Measurements from ENCODE around the gene GLOD5. TPM values are rescaled to one million over a fixed set of nuclear protein-coding genes. Genes with fewer than 3 reads are reported as not detected.

GLOD5 gene
- total RNA-seq, 1 donor from 2014 or later = not detected

DNA sequence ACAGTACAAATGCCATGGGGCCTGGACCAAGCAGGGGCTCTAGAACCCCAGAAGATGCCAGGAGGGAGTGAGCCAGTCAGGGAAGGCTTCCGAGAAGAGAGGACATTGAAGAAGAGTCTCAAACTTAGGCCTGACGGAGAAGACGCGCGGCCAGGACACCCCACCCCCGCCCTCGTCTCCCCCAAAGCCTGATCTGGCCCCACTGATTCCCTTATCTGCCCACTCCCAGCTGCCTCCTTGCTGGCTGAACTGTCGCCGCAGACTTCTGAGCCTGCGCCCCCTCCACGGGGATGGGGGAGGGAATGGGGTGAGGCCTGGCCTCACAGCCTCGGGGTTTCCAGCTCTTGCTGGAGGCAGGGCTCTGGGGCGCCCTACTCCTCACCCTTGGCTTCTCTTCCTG, 21.2 kb downstream of the GLOD5 start:
- Mint-ChIP-seq H3K36me3 (ENCODE audit: low read depth, unreplicated experiment) (no peaks in the 10 kb centered on the region), H3K4me1 (ENCODE audit: unreplicated experiment) (no peaks in the 10 kb centered on the region), H3K9me3 (ENCODE audit: unreplicated experiment) (no peaks in the 10 kb centered on the region), H3K27ac (ENCODE audit: unreplicated experiment) (no peak overlapping the region), H3K27me3 (ENCODE audit: unreplicated experiment) (peaks cover 4% of the 10 kb centered on the region), H3K4me3 (ENCODE audit: unreplicated experiment) (no peak overlapping the region)
- TF ChIP-seq, protein P1, sequence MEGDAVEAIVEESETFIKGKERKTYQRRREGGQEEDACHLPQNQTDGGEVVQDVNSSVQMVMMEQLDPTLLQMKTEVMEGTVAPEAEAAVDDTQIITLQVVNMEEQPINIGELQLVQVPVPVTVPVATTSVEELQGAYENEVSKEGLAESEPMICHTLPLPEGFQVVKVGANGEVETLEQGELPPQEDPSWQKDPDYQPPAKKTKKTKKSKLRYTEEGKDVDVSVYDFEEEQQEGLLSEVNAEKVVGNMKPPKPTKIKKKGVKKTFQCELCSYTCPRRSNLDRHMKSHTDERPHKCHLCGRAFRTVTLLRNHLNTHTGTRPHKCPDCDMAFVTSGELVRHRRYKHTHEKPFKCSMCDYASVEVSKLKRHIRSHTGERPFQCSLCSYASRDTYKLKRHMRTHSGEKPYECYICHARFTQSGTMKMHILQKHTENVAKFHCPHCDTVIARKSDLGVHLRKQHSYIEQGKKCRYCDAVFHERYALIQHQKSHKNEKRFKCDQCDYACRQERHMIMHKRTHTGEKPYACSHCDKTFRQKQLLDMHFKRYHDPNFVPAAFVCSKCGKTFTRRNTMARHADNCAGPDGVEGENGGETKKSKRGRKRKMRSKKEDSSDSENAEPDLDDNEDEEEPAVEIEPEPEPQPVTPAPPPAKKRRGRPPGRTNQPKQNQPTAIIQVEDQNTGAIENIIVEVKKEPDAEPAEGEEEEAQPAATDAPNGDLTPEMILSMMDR (IDR thresholded peaks at IDR 0.05; ENCODE audit: unreplicated experiment) = no peak
- DNase-seq (ENCODE audit: low spot score) = no peak

DNA sequence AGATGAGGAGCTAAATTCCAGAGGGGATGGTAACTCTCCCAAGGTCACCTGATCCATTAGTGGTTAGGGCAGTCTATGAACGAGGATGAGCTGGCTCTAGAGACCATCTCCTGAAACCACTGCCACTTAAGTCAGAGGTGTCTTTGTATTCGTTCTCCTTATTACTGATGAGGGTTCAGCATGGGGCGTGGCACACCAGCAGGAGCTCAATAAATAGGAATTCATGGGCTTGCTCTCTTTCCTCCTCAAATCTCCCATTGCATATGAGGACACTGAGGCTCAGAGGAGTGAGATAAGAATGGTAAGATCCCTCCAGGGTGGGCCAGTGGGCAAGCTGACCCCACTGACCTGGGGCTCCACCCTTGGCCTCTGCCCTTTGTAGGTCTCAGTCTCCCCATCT, 23.2 kb downstream of the GLOD5 start:
- Mint-ChIP-seq H3K36me3 (ENCODE audit: low read depth, unreplicated experiment) (no peaks in the 10 kb centered on the region), H3K27ac (ENCODE audit: unreplicated experiment) (no peak overlapping the region), H3K27me3 (ENCODE audit: unreplicated experiment) (peaks cover 4% of the 10 kb centered on the region), H3K4me3 (ENCODE audit: unreplicated experiment) (no peak overlapping the region), H3K4me1 (ENCODE audit: unreplicated experiment) (no peaks in the 10 kb centered on the region), H3K9me3 (ENCODE audit: unreplicated experiment) (no peaks in the 10 kb centered on the region)
- TF ChIP-seq, protein P1 (IDR thresholded peaks at IDR 0.05; ENCODE audit: unreplicated experiment) = no peak
- no peak for DNase-seq (ENCODE audit: low spot score)

DNA sequence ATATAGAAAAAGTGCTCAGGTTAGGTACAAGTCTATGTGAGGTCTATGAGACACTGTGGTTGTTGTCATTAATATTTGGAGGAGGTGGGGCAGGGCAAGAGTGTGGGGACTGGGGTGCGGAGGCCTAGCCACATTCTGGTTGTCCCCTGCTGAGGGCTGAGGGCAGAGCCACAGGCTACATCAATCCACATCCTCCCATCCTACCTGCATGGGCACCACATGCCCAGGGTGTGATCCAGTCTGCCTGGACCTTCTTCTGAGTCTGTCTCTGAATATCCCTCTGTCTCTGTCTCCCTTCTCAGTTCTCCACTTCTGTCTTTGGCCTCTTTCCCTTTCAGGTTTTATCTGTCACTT, 23.6 kb downstream of the GLOD5 start:
- H3K4me3 Mint-ChIP-seq (ENCODE audit: unreplicated experiment) = no peak overlapping the region
- peaks cover 4% of the 10 kb centered on the region for H3K27me3 Mint-ChIP-seq (ENCODE audit: unreplicated experiment)
- no peak for DNase-seq (ENCODE audit: low spot score)
- H3K9me3 Mint-ChIP-seq (ENCODE audit: unreplicated experiment) = no peaks in the 10 kb centered on the region
- no peaks in the 10 kb centered on the region for H3K36me3 Mint-ChIP-seq (ENCODE audit: low read depth, unreplicated experiment)
- H3K27ac Mint-ChIP-seq (ENCODE audit: unreplicated experiment) = peak overlapping the region; percentile 48
- no peaks in the 10 kb centered on the region for H3K4me1 Mint-ChIP-seq (ENCODE audit: unreplicated experiment)
- TF ChIP-seq, protein P1 (IDR thresholded peaks at IDR 0.05; ENCODE audit: unreplicated experiment) = no peak

DNA sequence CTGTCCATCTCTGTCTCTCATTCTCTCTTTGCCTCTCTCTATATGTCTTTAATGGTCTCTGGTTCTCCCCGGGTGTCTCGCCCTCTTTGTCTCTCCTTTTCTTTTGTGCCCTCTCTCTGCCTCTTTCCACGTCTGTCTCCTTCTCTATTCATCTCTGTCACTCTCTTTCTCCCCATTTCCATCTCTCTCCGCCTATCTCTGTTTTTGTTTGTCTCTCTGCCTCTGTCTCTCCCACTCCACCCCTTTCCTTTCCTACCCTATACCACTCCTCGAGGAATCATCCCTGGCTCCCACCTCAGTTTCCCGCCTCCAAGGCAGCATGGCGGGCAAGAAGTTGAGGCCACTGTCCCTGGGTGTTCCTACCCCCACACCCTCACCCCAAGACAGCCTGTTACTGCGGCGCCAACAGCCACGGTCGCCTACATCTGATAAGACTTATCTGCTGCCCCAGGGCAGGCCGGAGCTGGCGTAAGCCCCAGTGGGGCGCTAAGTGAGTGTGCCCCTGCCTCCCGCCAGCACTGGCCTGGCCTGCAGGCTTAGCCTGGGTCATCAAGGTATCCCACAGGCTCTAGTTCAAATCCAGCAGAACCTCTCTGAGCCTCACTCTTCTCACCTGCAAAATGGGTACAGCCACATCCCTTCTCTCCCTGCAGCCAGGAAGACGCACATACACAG, 24.1 kb downstream of the GLOD5 start:
- no peaks in the 10 kb centered on the region for H3K36me3 Mint-ChIP-seq (ENCODE audit: low read depth, unreplicated experiment)
- H3K4me3 Mint-ChIP-seq (ENCODE audit: unreplicated experiment) = no peak overlapping the region
- H3K4me1 Mint-ChIP-seq (ENCODE audit: unreplicated experiment) = no peaks in the 10 kb centered on the region
- no peak for DNase-seq (ENCODE audit: low spot score)
- H3K27me3 Mint-ChIP-seq (ENCODE audit: unreplicated experiment) = peaks cover 4% of the 10 kb centered on the region
- no peaks in the 10 kb centered on the region for H3K9me3 Mint-ChIP-seq (ENCODE audit: unreplicated experiment)
- H3K27ac Mint-ChIP-seq (ENCODE audit: unreplicated experiment) = peak overlapping the region; percentile 48
- TF ChIP-seq, protein P1 (IDR thresholded peaks at IDR 0.05; ENCODE audit: unreplicated experiment) = no peak

DNA sequence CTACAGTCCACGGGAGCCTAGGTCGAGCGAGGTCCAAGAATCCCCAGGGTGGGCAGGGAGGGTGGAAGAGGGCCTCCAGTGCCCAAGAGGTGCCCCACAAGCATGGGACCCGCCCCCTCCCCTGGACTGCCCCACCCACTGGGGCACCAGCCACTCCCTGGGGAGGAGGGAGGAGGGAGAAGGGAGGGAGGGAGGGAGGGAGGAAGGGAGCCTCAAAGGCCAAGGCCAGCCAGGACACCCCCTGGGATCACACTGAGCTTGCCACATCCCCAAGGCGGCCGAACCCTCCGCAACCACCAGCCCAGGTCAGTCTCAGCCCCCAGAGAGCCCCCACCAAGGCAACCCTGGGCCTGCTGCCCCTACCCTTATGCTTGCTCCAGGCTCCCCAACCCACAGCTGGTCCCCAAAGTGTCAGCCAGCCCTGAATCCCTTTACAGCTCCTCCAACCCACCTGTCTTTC, 24.8 kb downstream of the GLOD5 start, which contains the start of gene GATA1:
TSS of gene GATA1 (plus strand) at position 250 of the 460 bp plus-strand sequence. CDS start 4,520 bp downstream, outside the sequence.
- H3K9me3 Mint-ChIP-seq (ENCODE audit: unreplicated experiment) = no peaks in the 10 kb centered on the region
- no peaks in the 10 kb centered on the region for H3K36me3 Mint-ChIP-seq (ENCODE audit: low read depth, unreplicated experiment)
- H3K4me3 Mint-ChIP-seq (ENCODE audit: unreplicated experiment) = no peak within 1 kb of the TSS
- H3K27ac Mint-ChIP-seq (ENCODE audit: unreplicated experiment) = peak within 1 kb of the TSS; percentile 48
- H3K27me3 Mint-ChIP-seq (ENCODE audit: unreplicated experiment) = peaks cover 4% of the 10 kb centered on the region
- TF ChIP-seq, protein P1 (IDR thresholded peaks at IDR 0.05; ENCODE audit: unreplicated experiment) = no peak
- no peaks in the 10 kb centered on the region for H3K4me1 Mint-ChIP-seq (ENCODE audit: unreplicated experiment)
- no peak for DNase-seq (ENCODE audit: low spot score)

All from endothelial cell (in vitro differentiated cells).